Panc1 (cell line): ENCODE results near the gene SAMD4B.

Source experiments
- CTCF ChIP-seq: fragments of 450-650 bp; IDR thresholded peaks from 2 replicates; pipeline ENCODE4 v1.5.1; 2017; ENCODE audit warnings: mild to moderate bottlenecking
- POLR2AphosphoS5 ChIP-seq: IDR thresholded peaks from 2 replicates; pipeline ENCODE4 v1.6.1; 2012; ENCODE audit warnings: mild to moderate bottlenecking, low read depth, low read length, moderate library complexity
- REST ChIP-seq, 2 experiments: IDR thresholded peaks; 2 replicates each; pipeline ENCODE4 v1.6.1; 2011 to 2012; ENCODE audit warnings: low read depth in 2 of 2, control low read depth in 1 of 2, low read length in 1 of 2, mild to moderate bottlenecking in 1 of 2, moderate library complexity in 1 of 2; ENCODE audit not compliant: insufficient read depth in 1 of 2
- SIN3A ChIP-seq: IDR thresholded peaks from 2 replicates; pipeline ENCODE4 v1.6.1; 2012; ENCODE audit warnings: low read depth, mild to moderate bottlenecking, low read length, moderate library complexity, borderline replicate concordance; ENCODE audit not compliant: insufficient read depth
- TCF7L2 ChIP-seq: IDR thresholded peaks from 2 replicates; pipeline ENCODE4 v1.6.1; 2011; ENCODE audit warnings: mild to moderate bottlenecking, low read depth, low read length, inconsistent platforms

GRCh38 chr19:39307822-39308530 lies 34.2 kb upstream of the SAMD4B start:
- TF ChIP-seq CTCF = no peak
- TF ChIP-seq REST (IDR thresholded peaks at IDR 0.05; ENCODE audit: insufficient read depth in 1 of 2, low read depth in 2 of 2, low read length in 1 of 2) = no peak
- no peak for TF ChIP-seq POLR2AphosphoS5
- no peak for TF ChIP-seq SIN3A
- no peak for TF ChIP-seq TCF7L2
